Esophagus squamous epithelium (tissue), 5 donors: ENCODE measurements around the gene EIF4G1. TPM values are rescaled to one million over a fixed set of nuclear protein-coding genes. Genes with fewer than 3 reads are reported as not detected.

ENCODE experiments used
- DNase-seq: peaks from one replicate; lab custom pipeline; 2025; lab: John Stamatoyannopoulos, UW
- H3K27ac ChIP-seq, 4 donors: fragments of 200-600 bp; sonication (generic); one replicate each; pipeline ENCODE4 v1.5.1; 2016 to 2019; ENCODE audit warnings: mild to moderate bottlenecking in 1 of 4
- H3K27me3 ChIP-seq, 4 donors: fragments of 200-600 bp; sonication (generic); 1 replicate in 3 of 4; 2 replicates in 1 of 4; pipeline versions ENCODE4 v1.5.1 to v1.6.0; 2017 to 2021; ENCODE audit warnings: antibody characterized with exemption in 1 of 4
- H3K36me3 ChIP-seq, 3 donors: fragments of 200-600 bp; sonication (generic); one replicate each; pipeline ENCODE4 v1.5.1; 2016 to 2019
- H3K4me1 ChIP-seq, 3 donors: fragments of 200-600 bp; sonication (generic); one replicate each; pipeline ENCODE4 v1.5.1; 2017 to 2019
- H3K4me3 ChIP-seq, 4 donors: fragments of 200-600 bp; sonication (generic); 1 replicate in 3 of 4; 2 replicates in 1 of 4; pipeline ENCODE4 v1.5.1; 2016 to 2019; ENCODE audit warnings: mild to moderate bottlenecking in 2 of 4, moderate library complexity in 1 of 4
- H3K9me3 ChIP-seq, 3 donors: fragments of 200-600 bp; sonication (generic); one replicate each; pipeline ENCODE4 v1.5.1; 2016 to 2019
- POLR2A ChIP-seq, 4 donors: fragments of 450-650 bp; IDR thresholded peaks; one replicate each; pipeline ENCODE4 v1.6.1; 2017; ENCODE audit warnings: antibody characterized with exemption in 4 of 4, mild to moderate bottlenecking in 4 of 4, moderate library complexity in 3 of 4
- WGBS, 2 donors: methylation state at CpG; one replicate each; pipeline ENCODE4 v1.1.5; 2018; 5-methylcytosine and 5-hydroxymethylcytosine counted together
- intact Hi-C: fragments of 100-400 bp; cut with DNase I; formaldehyde crosslinking; loops from one replicate; pipeline ENCODE4 v1.15.0; 2022
- total RNA-seq, 4 donors: library from RNA; depleted of rRNA; stranded (reverse); fragments of >200 nt; gene quantifications; one replicate each; pipeline ENCODE4 v1.1.0, GENCODE V29; 2016
- TF ChIP-seq, protein P1 (sequence below), 6 experiments: fragments of 450-650 bp in 4 of 6; fragments of 200-600 bp in 2 of 6; sonication (generic) in 2 of 6; IDR thresholded peaks; one replicate each; pipeline ENCODE4 v1.5.1; 2016 to 2019; ENCODE audit warnings: antibody characterized with exemption in 6 of 6, mild to moderate bottlenecking in 4 of 6, moderate library complexity in 4 of 6
- donor health status: DM: yes; HTN: yes; CAD: no.

Gene EIF4G1
- total RNA-seq, 4 donors from 2014 or later = 272 to 462 (median 352) TPM

DNA sequence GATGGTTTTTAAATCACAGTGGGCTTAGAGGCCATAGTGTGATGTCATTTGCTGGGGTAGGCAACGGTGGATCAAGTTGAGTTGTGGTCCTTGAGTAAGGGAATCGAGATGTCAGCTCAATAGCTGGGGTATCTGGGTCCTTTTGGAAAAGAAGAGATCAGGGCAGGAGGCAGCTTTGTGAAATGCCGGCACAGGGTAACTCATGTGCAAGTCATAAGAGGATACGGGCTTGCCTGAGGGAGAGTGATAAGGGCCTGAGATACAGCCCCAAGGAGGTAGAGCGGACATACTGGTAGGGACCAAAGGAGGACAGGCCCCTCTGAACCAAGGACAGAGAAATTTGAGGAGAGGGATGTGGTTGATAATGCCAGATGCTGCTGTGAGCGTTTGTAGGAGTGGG is 18.8 kb downstream of the EIF4G1 start:
- no peak for DNase-seq
- Histone ChIP-seq H3K27ac (peak overlapping the region; percentile 33 to 99 (median 85)), H3K9me3 (no peaks in the 10 kb centered on the region), H3K4me3 (no peak overlapping the region), H3K27me3 (no peaks in the 10 kb centered on the region), H3K36me3 (peaks cover 43 to 72% (median 57%) of the 10 kb centered on the region in 3 donors), H3K4me1 (peaks cover 20 to 76% (median 24%) of the 10 kb centered on the region in 3 donors)
- no peak for TF ChIP-seq POLR2A (IDR thresholded peaks at IDR 0.05)
- TF ChIP-seq, protein P1, sequence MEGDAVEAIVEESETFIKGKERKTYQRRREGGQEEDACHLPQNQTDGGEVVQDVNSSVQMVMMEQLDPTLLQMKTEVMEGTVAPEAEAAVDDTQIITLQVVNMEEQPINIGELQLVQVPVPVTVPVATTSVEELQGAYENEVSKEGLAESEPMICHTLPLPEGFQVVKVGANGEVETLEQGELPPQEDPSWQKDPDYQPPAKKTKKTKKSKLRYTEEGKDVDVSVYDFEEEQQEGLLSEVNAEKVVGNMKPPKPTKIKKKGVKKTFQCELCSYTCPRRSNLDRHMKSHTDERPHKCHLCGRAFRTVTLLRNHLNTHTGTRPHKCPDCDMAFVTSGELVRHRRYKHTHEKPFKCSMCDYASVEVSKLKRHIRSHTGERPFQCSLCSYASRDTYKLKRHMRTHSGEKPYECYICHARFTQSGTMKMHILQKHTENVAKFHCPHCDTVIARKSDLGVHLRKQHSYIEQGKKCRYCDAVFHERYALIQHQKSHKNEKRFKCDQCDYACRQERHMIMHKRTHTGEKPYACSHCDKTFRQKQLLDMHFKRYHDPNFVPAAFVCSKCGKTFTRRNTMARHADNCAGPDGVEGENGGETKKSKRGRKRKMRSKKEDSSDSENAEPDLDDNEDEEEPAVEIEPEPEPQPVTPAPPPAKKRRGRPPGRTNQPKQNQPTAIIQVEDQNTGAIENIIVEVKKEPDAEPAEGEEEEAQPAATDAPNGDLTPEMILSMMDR (IDR thresholded peaks at IDR 0.05) = no peak
- 79 to 87% methylated on average over 6 of the region's 6 CpGs for WGBS, 2 donors
- intact Hi-C loops = no loop called here

DNA sequence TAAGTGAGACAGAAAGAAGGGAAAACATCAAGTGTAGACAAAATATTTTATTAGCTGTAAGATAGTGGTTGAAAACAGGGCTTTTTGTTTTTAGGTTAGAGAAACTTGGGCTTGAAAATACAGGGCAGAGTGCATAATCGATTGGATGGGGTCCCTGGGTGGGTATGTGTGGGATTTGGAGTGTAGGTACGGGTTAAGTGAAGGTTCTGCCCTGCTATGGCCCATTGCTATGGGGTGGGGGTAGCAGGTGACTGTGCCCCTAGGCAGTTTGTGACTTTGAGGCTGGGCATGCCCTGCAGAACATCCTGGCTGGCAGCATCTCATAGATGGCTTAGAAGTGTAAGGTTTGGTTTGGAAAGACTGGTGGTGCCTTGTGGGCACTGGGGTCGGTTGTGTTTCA is 19.3 kb downstream of the EIF4G1 start:
- Histone ChIP-seq H3K27ac (peak overlapping the region; percentile 33 to 99 (median 68)), H3K9me3 (no peaks in the 10 kb centered on the region), H3K36me3 (peaks cover 38 to 67% (median 52%) of the 10 kb centered on the region in 3 donors), H3K4me3 (no peak overlapping the region), H3K27me3 (no peaks in the 10 kb centered on the region), H3K4me1 (peaks cover 25 to 77% (median 29%) of the 10 kb centered on the region in 3 donors)
- no peak for TF ChIP-seq POLR2A (IDR thresholded peaks at IDR 0.05)
- TF ChIP-seq, protein P1 (IDR thresholded peaks at IDR 0.05) = no peak
- DNase-seq = no peak
- WGBS, 2 donors = 73 to 84% methylated on average over 3 of the region's 3 CpGs
- intact Hi-C loops = no loop called here

DNA sequence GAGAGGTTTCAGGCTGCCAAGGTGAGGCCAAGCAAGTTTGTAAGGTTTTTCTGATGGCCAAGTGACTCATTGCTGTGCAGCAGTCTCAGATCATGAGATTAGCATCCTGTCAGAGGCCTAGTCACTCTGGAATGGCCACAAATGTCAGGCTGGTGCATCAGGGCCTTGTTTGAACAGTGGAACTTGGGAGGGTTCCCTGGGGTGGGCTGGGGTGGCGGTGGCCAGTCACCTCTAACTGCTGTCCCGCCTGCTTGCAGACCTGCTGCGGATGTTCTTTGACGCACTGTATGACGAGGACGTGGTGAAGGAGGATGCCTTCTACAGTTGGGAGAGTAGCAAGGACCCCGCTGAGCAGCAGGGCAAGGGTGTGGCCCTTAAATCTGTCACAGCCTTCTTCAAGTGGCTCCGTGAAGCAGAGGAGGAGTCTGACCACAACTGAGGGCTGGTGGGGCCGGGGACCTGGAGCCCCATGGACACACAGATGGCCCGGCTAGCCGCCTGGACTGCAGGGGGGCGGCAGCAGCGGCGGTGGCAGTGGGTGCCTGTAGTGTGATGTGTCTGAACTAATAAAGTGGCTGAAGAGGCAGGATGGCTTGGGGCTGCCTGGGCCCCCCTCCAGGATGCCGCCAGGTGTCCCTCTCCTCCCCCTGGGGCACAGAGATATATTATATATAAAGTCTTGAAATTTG is 20.2 kb downstream of the EIF4G1 start:
- WGBS, 2 donors = 69 to 82% methylated on average over 7 to 15 of the region's 15 CpGs
- no peaks in the 10 kb centered on the region for H3K9me3 ChIP-seq
- H3K4me1 ChIP-seq = peaks cover 35 to 85% (median 38%) of the 10 kb centered on the region in 3 donors
- H3K27ac ChIP-seq = peak overlapping the region; percentile 78 to 99 (median 94)
- H3K36me3 ChIP-seq = peaks cover 29 to 58% (median 43%) of the 10 kb centered on the region in 3 donors
- no peak for TF ChIP-seq POLR2A (IDR thresholded peaks at IDR 0.05)
- TF ChIP-seq, protein P1 (IDR thresholded peaks at IDR 0.05) = no peak
- no peaks in the 10 kb centered on the region for H3K27me3 ChIP-seq
- no peak overlapping the region for H3K4me3 ChIP-seq
- DNase-seq = no peak
- intact Hi-C loops = no loop called here

DNA sequence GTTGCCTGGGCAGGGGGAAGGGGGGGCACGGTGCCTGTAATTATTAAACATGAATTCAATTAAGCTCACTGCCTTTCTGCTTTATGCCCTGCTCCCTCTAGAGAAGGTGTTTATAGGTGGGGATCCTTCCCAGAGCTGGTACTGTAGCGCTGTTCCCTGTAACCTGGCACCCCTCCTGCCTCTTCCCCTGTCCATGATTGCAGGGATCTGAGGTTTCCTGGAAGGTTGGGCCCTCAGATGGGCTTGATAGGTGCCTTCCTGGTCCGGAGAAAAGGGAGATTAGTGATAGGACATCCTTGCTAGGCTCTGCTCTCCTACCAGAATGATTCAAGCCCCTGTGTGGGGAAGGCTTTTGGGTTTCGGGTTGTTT is 20.9 kb downstream of the EIF4G1 start:
- Histone ChIP-seq H3K4me3 (peak overlapping the region in 3 of 4 donors; percentile 62 to 95 (median 84)), H3K36me3 (peaks cover 29 to 51% (median 41%) of the 10 kb centered on the region in 3 donors), H3K27ac (peak overlapping the region; percentile 93 to 99 (median 98)), H3K4me1 (peaks cover 37 to 90% (median 40%) of the 10 kb centered on the region in 3 donors), H3K27me3 (no peaks in the 10 kb centered on the region), H3K9me3 (no peaks in the 10 kb centered on the region)
- TF ChIP-seq POLR2A (IDR thresholded peaks at IDR 0.05) = no peak
- TF ChIP-seq, protein P1 (IDR thresholded peaks at IDR 0.05) = no peak
- intact Hi-C loops = no loop called here
- no peak for DNase-seq
- WGBS, 2 donors = 51% methylated on average over 3 of the region's 4 CpGs; no CpG with 5 or more reads in 1 of the 2 donors
